NCI-H2171 treated with DMSO at 0.1 percent for 48 hours (cell line): ENCODE measurements around the gene MC4R.

ENCODE experiments used
- DNase-seq: peaks from one replicate; lab custom pipeline; 2025; lab: John Stamatoyannopoulos, UW

MC4R gene

GRCh38 chr18:60327880-60328279 is 44.7 kb downstream of the MC4R start:
- DNase-seq = no peak

- DNase-seq = no peak
Observed at GRCh38 chr18:60322591-60322990, 50.0 kb downstream of the MC4R start.
